ENCODE results near the gene EPB42. TPM values are rescaled to one million over a fixed set of nuclear protein-coding genes. Genes with fewer than 3 reads are reported as not detected.

EPB42 gene
- total RNA-seq, 1 experiment from 2014 or later = not detected

- Histone ChIP-seq H2AFZ (ENCODE audit: low read depth, low read length, poor library complexity, severe bottlenecking) (no peak overlapping the region), H3K4me3 (replicated peaks in 1 of 2; ENCODE audit: low read depth in 1 of 2, low read length in 2 of 2) (no peak overlapping the region), H3K4me2 (ENCODE audit: low read length) (no peak overlapping the region), H3K4me1 (ENCODE audit: control insufficient read depth in 1 of 2, insufficient read depth in 2 of 2, low read length in 2 of 2) (no peaks in the 10 kb centered on the region), H3K79me2 (ENCODE audit: insufficient read depth, low read length) (no peaks in the 10 kb centered on the region), H4K20me1 (ENCODE audit: insufficient read depth) (no peaks in the 10 kb centered on the region), H3K9ac (ENCODE audit: low read length) (no peak overlapping the region), H3K27me3 (ENCODE audit: insufficient read depth, low read length) (no peaks in the 10 kb centered on the region), H3K9me3 (ENCODE audit: control insufficient read depth in 1 of 2, insufficient read depth in 1 of 2, low read depth in 1 of 2, low read length in 2 of 2) (no peaks in the 10 kb centered on the region), H3K9me2 (ENCODE audit: insufficient read depth) (no peaks in the 10 kb centered on the region), H3K27ac (ENCODE audit: low read depth, low read length) (no peak overlapping the region), H3K36me3 (ENCODE audit: control insufficient read depth in 1 of 2, insufficient read depth in 2 of 2, low read length in 2 of 2) (no peaks in the 10 kb centered on the region)
- ATAC-seq = no peak
- BruUV-seq (replicated peaks) = no TSS peak
- intact Hi-C loops (cut with micrococcal nuclease) = no loop called here
- TF ChIP-seq TCF7L2 (IDR thresholded peaks at IDR 0.05; ENCODE audit: borderline replicate concordance, extremely low read depth, insufficient read depth, insufficient read length) (no peak), RAD21 (IDR thresholded peaks at IDR 0.05; ENCODE audit: low read depth) (no peak), EGR1 (IDR thresholded peaks at IDR 0.05; ENCODE audit: low read depth) (no peak), SP1 (IDR thresholded peaks at IDR 0.05; ENCODE audit: low read depth) (no peak), ZFX (IDR thresholded peaks at IDR 0.05) (no peak), FOSL1 (IDR thresholded peaks at IDR 0.05; ENCODE audit: low read depth) (no peak)
- CTCF ChIA-PET = interaction anchor here (5.0 kb wide), 1 partner anchor 15 kb away, joined by 21 read pairs; no protein-coding TSS in a partner anchor
- DNase-seq (ENCODE audit: low read depth, low spot score) = no peak
- POLR2A ChIA-PET = no interaction called here
- RAD21 ChIA-PET (ENCODE audit: low non-redundant PET in 1 of 2, low total read pairs in 2 of 2, uncharacterized antibody in 2 of 2, unreplicated experiment in 2 of 2) = no interaction called here
Observed at GRCh38 chr15:43210172-43210745, 10.6 kb downstream of the EPB42 start.

- TF ChIP-seq EGR1 (IDR thresholded peaks at IDR 0.05; ENCODE audit: low read depth) = no peak
- no peak for TF ChIP-seq ZFX (IDR thresholded peaks at IDR 0.05)
- TF ChIP-seq CTCF (IDR thresholded peaks at IDR 0.05 in 2 of 3, conservative IDR thresholded peaks at IDR 0.05 in 1 of 3; ENCODE audit: borderline replicate concordance in 1 of 3, insufficient read depth in 1 of 3, low read depth in 2 of 3, low read length in 2 of 3) = 0 out of 6 replicates have a peak, but pooled peaks of 1 of the 3 experiments have one; percentile 8
- TF ChIP-seq RAD21 (IDR thresholded peaks at IDR 0.05; ENCODE audit: low read depth) = peak; percentile 18; the same call in 1 of the 2 replicates
- H2AFZ ChIP-seq (ENCODE audit: low read depth, low read length, poor library complexity, severe bottlenecking) = no peak overlapping the region
- no peaks in the 10 kb centered on the region for H3K79me2 ChIP-seq (ENCODE audit: insufficient read depth, low read length)
- BruUV-seq (replicated peaks) = no TSS peak
- no peaks in the 10 kb centered on the region for H3K9me3 ChIP-seq (ENCODE audit: control insufficient read depth in 1 of 2, insufficient read depth in 1 of 2, low read depth in 1 of 2, low read length in 2 of 2)
- no peak overlapping the region for H3K4me3 ChIP-seq (replicated peaks in 1 of 2; ENCODE audit: low read depth in 1 of 2, low read length in 2 of 2)
- no peak overlapping the region for H3K9ac ChIP-seq (ENCODE audit: low read length)
- no peak overlapping the region for H3K4me2 ChIP-seq (ENCODE audit: low read length)
- H3K4me1 ChIP-seq (ENCODE audit: control insufficient read depth in 1 of 2, insufficient read depth in 2 of 2, low read length in 2 of 2) = peaks cover 0 to under 1% of the 10 kb centered on the region in 2 experiments; a peak in 1 of 4 replicates
- peak; percentile 63 for ATAC-seq
- H3K36me3 ChIP-seq (ENCODE audit: control insufficient read depth in 1 of 2, insufficient read depth in 2 of 2, low read length in 2 of 2) = no peaks in the 10 kb centered on the region
- no peaks in the 10 kb centered on the region for H3K27me3 ChIP-seq (ENCODE audit: insufficient read depth, low read length)
- no peaks in the 10 kb centered on the region for H4K20me1 ChIP-seq (ENCODE audit: insufficient read depth)
- H3K27ac ChIP-seq (ENCODE audit: low read depth, low read length) = no peak overlapping the region
- no peaks in the 10 kb centered on the region for H3K9me2 ChIP-seq (ENCODE audit: insufficient read depth)
- POLR2A ChIA-PET = no interaction called here
- RAD21 ChIA-PET (ENCODE audit: low non-redundant PET in 1 of 2, low total read pairs in 2 of 2, uncharacterized antibody in 2 of 2, unreplicated experiment in 2 of 2) = no interaction called here
- CTCF ChIA-PET = no interaction called here
- intact Hi-C loops (cut with micrococcal nuclease) = no loop called here
- no peak for DNase-seq (ENCODE audit: low read depth, low spot score)
Observed at GRCh38 chr15:43209059-43209824, 11.6 kb downstream of the EPB42 start.

Data from HCT116 (cell line).